ENCODE measurements around the gene BCL6.

Gene BCL6

DNA sequence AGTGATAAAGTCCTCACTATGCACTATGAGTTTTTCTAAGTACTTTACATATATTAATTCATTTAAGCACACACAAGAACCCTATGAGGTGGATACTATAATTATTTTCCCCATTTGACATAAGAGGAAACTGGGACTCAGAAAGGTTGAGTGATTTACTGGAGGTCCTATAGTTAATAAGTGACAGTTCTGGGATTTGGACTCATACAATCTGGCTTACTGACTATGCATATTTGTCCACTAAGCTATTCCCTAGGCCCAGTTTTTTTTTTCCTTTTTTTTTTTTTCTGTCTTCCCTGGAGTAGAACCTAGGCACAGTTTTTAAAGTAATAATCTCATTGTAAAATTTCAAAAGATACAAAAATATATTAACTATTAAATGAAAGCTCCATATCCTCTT is 36.6 kb downstream of the BCL6 start:
- Histone ChIP-seq H3K27ac (ENCODE audit: low read depth, low read length) (no peak overlapping the region), H3K36me3 (ENCODE audit: insufficient read depth, low read length) (no peaks in the 10 kb centered on the region), H3K4me3 (ENCODE audit: low read depth, low read length) (no peak overlapping the region), H3K4me1 (ENCODE audit: control insufficient read depth, insufficient read depth, low read length, unreplicated experiment) (peaks cover under 1% of the 10 kb centered on the region), H3K27me3 (ENCODE audit: insufficient read depth, low read length) (no peaks in the 10 kb centered on the region), H3K79me2 (ENCODE audit: control insufficient read depth, insufficient read depth, low read length, unreplicated experiment) (no peaks in the 10 kb centered on the region), H2AFZ (ENCODE audit: low read length, unreplicated experiment) (no peak overlapping the region)

DNA sequence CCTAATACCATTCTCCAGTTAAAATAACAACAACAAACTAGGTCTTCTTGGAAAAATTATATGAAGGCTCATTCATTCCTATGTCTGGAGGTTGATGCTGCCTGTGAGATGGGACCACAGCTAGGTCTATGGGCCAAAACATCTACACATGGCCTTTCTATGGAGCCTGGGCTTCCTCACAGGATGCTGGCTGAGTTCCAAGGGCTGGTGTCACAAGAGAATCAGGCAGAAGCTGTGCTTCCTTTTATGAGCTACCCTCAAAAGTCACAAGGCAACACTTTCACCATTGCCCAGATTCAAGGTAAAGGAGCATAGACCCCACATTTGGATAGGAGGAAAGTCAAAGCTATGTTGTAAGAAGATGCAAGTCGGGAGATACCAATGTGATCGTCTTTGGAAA is 38.3 kb downstream of the BCL6 start:
- Histone ChIP-seq H3K4me3 (ENCODE audit: low read depth, low read length) (no peak overlapping the region), H3K4me1 (ENCODE audit: control insufficient read depth, insufficient read depth, low read length, unreplicated experiment) (no peaks in the 10 kb centered on the region), H3K27ac (ENCODE audit: low read depth, low read length) (no peak overlapping the region), H3K79me2 (ENCODE audit: control insufficient read depth, insufficient read depth, low read length, unreplicated experiment) (no peaks in the 10 kb centered on the region), H2AFZ (ENCODE audit: low read length, unreplicated experiment) (no peak overlapping the region), H3K27me3 (ENCODE audit: insufficient read depth, low read length) (no peaks in the 10 kb centered on the region), H3K36me3 (ENCODE audit: insufficient read depth, low read length) (no peaks in the 10 kb centered on the region)

DNA sequence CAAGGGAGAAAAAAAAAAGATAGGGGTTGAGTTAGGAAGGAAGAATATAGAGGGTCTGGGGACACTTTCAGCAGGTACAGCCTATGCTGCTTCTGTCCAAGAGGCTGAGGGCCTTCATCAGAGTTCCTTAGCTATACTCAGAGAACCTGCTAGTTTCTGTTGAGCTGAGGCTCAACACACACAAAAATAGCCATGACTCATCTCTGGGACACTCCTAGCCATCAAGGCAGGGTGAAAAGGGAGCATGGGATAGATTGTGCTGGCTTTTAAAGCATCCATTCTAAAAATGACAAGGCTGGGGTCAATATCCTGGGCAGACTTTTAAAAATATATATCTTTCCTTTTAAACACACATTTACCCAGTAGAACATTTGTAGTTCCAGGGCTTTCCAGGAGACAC is 40.1 kb downstream of the BCL6 start:
- no peaks in the 10 kb centered on the region for H3K36me3 ChIP-seq (ENCODE audit: insufficient read depth, low read length)
- no peaks in the 10 kb centered on the region for H3K4me1 ChIP-seq (ENCODE audit: control insufficient read depth, insufficient read depth, low read length, unreplicated experiment)

DNA sequence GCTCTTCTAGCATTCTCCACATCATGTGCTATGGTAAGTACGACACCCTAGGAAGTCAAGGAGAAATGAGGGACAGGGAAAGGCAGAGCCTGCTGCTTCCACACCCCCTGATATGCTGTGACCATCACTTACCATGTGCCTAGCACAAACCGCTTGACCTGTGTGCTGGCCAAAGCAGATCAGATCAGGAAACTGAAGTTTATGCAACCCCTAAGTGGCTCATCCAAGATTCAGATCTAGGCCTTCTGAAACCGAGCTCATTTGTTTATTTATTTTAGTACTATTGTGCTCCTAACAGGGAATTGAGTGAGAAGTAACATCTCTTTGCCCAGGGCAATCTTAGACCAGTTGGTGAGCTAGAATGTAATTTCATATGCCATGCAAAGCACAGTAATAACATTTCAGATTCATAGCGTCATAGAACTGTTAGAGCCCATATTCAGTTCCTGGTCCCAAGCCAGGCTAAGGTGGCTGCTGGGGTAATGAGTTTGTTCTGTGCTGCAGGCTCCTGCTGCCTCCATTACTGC is 42.7 kb downstream of the BCL6 start, which contains the start of gene RTP2:
Gene RTP2, minus strand, starts transcription at position 51 of the 527 bp plus-strand sequence. CDS start 429 bp downstream, outside the sequence.
- no peaks in the 10 kb centered on the region for H3K79me2 ChIP-seq (ENCODE audit: control insufficient read depth, insufficient read depth, low read length, unreplicated experiment)
- no peak within 1 kb of the TSS for H2AFZ ChIP-seq (ENCODE audit: low read length, unreplicated experiment)
- H3K27ac ChIP-seq (ENCODE audit: low read depth, low read length) = no peak within 1 kb of the TSS
- no peaks in the 10 kb centered on the region for H3K36me3 ChIP-seq (ENCODE audit: insufficient read depth, low read length)
- H3K27me3 ChIP-seq (ENCODE audit: insufficient read depth, low read length) = peaks cover 19% of the 10 kb centered on the region
- no peak within 1 kb of the TSS for H3K4me3 ChIP-seq (ENCODE audit: low read depth, low read length)
- H3K4me1 ChIP-seq (ENCODE audit: control insufficient read depth, insufficient read depth, low read length, unreplicated experiment) = no peaks in the 10 kb centered on the region

More for the DNA sequence above, 40.1 kb downstream of the BCL6 start:
- H3K27me3 ChIP-seq (ENCODE audit: insufficient read depth, low read length) = peaks cover 11% of the 10 kb centered on the region; the same call in 1 of the 2 replicates
- H2AFZ ChIP-seq (ENCODE audit: low read length, unreplicated experiment) = no peak overlapping the region
- no peak overlapping the region for H3K4me3 ChIP-seq (ENCODE audit: low read depth, low read length)
- no peaks in the 10 kb centered on the region for H3K79me2 ChIP-seq (ENCODE audit: control insufficient read depth, insufficient read depth, low read length, unreplicated experiment)
- H3K27ac ChIP-seq (ENCODE audit: low read depth, low read length) = no peak overlapping the region

DNA sequence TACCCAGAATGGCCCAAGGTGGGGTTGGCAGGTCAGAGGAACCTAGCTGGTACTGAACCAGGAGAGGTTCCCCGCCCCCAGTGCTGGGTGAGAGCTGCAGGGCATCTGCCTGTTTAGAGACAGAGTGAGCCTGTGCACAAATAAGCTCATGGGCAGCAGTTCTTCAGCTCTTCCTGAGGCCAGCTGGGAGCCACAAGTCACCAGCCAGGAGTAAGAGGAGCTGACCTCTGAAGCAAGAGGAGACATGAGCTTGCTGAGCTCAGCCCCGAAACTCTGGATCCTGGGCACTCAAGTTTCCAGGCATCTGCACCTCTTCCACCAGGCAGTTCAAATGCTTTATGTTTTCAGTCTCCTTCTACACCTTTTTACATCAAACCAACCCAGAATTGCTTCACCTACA is 45.0 kb downstream of the BCL6 start:
- Histone ChIP-seq H3K79me2 (ENCODE audit: control insufficient read depth, insufficient read depth, low read length, unreplicated experiment) (no peaks in the 10 kb centered on the region), H2AFZ (ENCODE audit: low read length, unreplicated experiment) (no peak overlapping the region), H3K4me3 (ENCODE audit: low read depth, low read length) (no peak overlapping the region), H3K27me3 (ENCODE audit: insufficient read depth, low read length) (peaks cover 31% of the 10 kb centered on the region), H3K4me1 (ENCODE audit: control insufficient read depth, insufficient read depth, low read length, unreplicated experiment) (no peaks in the 10 kb centered on the region), H3K27ac (ENCODE audit: low read depth, low read length) (no peak overlapping the region), H3K36me3 (ENCODE audit: insufficient read depth, low read length) (no peaks in the 10 kb centered on the region)

DNA sequence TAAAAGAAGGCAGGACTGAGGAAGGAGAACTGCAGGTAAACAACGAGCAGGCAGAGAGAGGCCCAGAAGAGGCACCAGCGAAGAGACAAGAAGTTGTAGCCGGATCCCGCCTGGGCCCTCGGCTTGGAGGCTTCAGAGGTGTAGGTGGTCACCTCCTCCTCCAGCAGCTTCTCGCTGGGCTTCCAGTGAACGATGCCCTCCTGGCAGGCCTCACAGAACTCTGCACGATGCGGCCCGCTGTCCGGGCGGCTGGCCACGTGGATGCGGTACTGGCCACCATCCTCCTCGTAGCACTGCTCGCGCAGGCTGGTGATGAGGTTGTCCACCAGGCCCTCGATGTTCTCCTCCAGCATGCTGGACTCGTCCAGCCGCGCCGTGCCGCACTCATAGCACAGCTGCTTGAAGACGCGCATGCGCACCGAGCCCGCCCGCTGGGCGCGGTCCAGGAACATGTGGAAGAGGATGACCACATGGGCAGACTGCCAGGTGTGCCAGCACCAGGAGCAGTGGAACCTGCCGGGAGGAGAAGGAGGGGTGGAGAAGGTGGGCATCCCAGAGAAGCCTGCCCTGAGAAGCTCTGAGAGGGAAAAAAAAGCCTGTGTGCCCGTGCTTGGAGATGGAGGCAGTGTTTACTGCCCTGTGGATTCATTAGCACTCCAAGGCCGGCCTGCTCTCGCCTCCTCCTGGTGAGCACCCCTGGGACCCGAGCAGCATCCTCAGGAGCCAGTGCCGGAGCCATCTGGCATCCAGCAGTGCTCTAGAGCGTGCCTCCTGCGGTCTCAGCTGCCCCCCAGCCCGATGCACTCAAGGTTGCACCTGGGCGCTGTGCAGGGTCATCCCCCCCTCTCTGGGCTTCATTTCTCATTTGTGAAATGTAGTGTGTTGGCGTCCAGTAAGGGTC is 46.5 kb downstream of the BCL6 start:
- Histone ChIP-seq H3K27ac (ENCODE audit: low read depth, low read length) (no peak overlapping the region), H3K79me2 (ENCODE audit: control insufficient read depth, insufficient read depth, low read length, unreplicated experiment) (no peaks in the 10 kb centered on the region), H3K36me3 (ENCODE audit: insufficient read depth, low read length) (no peaks in the 10 kb centered on the region), H3K4me3 (ENCODE audit: low read depth, low read length) (no peak overlapping the region), H2AFZ (ENCODE audit: low read length, unreplicated experiment) (no peak overlapping the region), H3K4me1 (ENCODE audit: control insufficient read depth, insufficient read depth, low read length, unreplicated experiment) (no peaks in the 10 kb centered on the region), H3K27me3 (ENCODE audit: insufficient read depth, low read length) (peaks cover 44% of the 10 kb centered on the region)

DNA sequence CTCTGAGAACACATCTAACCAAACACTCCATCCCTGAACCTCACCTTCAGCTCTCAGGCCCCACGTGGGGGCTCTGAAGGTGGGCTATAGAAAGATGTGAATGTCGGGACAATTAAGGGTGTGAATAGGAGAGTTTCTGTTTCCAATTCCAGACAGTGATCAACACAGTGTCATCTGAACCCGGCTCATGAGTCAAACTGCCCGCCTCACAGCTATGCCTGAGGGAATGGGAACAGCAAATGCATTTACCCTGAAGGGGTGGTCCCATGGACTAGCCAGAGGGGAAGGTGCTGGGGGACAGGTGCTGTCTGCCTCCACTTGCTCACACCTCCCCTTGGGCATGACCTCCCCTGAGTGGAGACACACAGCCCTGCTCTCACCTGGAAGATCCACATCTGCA is 49.2 kb downstream of the BCL6 start:
- Histone ChIP-seq H3K4me3 (ENCODE audit: low read depth, low read length) (no peak overlapping the region), H3K79me2 (ENCODE audit: control insufficient read depth, insufficient read depth, low read length, unreplicated experiment) (no peaks in the 10 kb centered on the region), H3K36me3 (ENCODE audit: insufficient read depth, low read length) (no peaks in the 10 kb centered on the region), H3K4me1 (ENCODE audit: control insufficient read depth, insufficient read depth, low read length, unreplicated experiment) (no peaks in the 10 kb centered on the region), H3K27ac (ENCODE audit: low read depth, low read length) (no peak overlapping the region), H3K27me3 (ENCODE audit: insufficient read depth, low read length) (peaks cover 57% of the 10 kb centered on the region), H2AFZ (ENCODE audit: low read length, unreplicated experiment) (no peak overlapping the region)

DNA sequence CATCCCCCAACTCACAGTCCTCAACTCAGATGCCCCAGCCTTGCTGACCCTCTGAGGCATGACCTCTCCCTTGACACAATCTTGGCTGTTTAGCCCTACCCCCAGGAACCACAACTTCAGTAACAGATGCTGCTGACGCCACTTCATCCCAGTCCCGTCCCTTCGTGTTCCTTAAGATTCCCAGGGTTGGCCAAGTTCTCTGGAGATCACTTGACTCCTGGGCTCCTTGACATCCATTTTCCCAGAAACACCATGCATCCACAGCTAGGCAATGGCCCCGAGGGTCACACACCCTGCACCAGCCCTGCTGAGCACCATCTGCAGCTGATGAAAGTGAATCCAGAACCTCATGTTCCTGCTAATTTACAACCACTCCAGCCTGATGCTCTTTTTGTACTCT is 49.8 kb downstream of the BCL6 start:
- H3K79me2 ChIP-seq (ENCODE audit: control insufficient read depth, insufficient read depth, low read length, unreplicated experiment) = no peaks in the 10 kb centered on the region
- no peaks in the 10 kb centered on the region for H3K36me3 ChIP-seq (ENCODE audit: insufficient read depth, low read length)
- H3K4me3 ChIP-seq (ENCODE audit: low read depth, low read length) = no peak overlapping the region
- peaks cover 58% of the 10 kb centered on the region for H3K27me3 ChIP-seq (ENCODE audit: insufficient read depth, low read length)
- no peaks in the 10 kb centered on the region for H3K4me1 ChIP-seq (ENCODE audit: control insufficient read depth, insufficient read depth, low read length, unreplicated experiment)
- H3K27ac ChIP-seq (ENCODE audit: low read depth, low read length) = no peak overlapping the region
- no peak overlapping the region for H2AFZ ChIP-seq (ENCODE audit: low read length, unreplicated experiment)

DNA sequence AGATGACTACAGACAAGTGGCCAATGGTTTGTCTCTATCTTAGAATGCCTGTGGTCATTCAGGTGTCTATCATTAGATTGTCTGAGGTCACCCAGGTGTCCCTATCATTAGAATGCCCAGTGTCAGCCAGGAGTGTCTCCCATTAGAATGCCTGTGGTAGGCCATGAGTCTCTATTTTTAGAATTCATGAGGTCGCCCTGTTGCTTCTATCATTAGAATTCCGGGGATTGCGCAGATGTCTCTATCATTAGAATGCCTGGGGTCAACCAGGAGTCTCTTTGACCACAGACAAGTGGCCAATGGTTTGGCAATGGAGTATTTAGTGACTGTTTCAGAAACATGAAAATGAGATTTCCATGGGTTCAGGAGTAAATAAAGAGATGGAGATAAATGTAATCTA is 50.5 kb downstream of the BCL6 start:
- H3K4me3 ChIP-seq (ENCODE audit: low read depth, low read length) = no peak overlapping the region
- no peak overlapping the region for H2AFZ ChIP-seq (ENCODE audit: low read length, unreplicated experiment)
- H3K27me3 ChIP-seq (ENCODE audit: insufficient read depth, low read length) = peaks cover 53% of the 10 kb centered on the region
- no peaks in the 10 kb centered on the region for H3K36me3 ChIP-seq (ENCODE audit: insufficient read depth, low read length)
- no peaks in the 10 kb centered on the region for H3K79me2 ChIP-seq (ENCODE audit: control insufficient read depth, insufficient read depth, low read length, unreplicated experiment)
- no peak overlapping the region for H3K27ac ChIP-seq (ENCODE audit: low read depth, low read length)
- no peaks in the 10 kb centered on the region for H3K4me1 ChIP-seq (ENCODE audit: control insufficient read depth, insufficient read depth, low read length, unreplicated experiment)

DNA sequence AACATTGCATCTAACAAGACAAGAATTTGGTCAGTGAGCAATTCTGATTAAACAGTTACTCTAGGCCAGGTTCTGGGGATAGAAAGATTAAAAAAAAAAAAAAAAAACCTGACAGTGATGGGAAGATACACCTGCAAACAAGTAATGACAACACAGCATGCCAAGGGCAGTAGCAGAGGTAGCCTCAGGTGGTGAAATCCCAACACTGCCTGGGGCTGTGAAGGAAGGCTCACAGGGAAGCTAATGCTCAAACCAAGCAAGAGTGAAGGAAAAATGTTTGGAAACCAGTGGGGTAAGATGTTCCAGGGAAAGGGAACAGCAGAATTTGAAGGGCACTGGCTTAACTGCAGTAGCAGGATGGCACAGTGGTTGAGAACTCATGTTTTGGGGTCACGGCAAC is 51.8 kb downstream of the BCL6 start:
- H3K4me1 ChIP-seq (ENCODE audit: control insufficient read depth, insufficient read depth, low read length, unreplicated experiment) = no peaks in the 10 kb centered on the region
- H2AFZ ChIP-seq (ENCODE audit: low read length, unreplicated experiment) = no peak overlapping the region
- peaks cover 64% of the 10 kb centered on the region for H3K27me3 ChIP-seq (ENCODE audit: insufficient read depth, low read length)
- no peaks in the 10 kb centered on the region for H3K79me2 ChIP-seq (ENCODE audit: control insufficient read depth, insufficient read depth, low read length, unreplicated experiment)
- no peaks in the 10 kb centered on the region for H3K36me3 ChIP-seq (ENCODE audit: insufficient read depth, low read length)
- H3K4me3 ChIP-seq (ENCODE audit: low read depth, low read length) = no peak overlapping the region
- no peak overlapping the region for H3K27ac ChIP-seq (ENCODE audit: low read depth, low read length)

DNA sequence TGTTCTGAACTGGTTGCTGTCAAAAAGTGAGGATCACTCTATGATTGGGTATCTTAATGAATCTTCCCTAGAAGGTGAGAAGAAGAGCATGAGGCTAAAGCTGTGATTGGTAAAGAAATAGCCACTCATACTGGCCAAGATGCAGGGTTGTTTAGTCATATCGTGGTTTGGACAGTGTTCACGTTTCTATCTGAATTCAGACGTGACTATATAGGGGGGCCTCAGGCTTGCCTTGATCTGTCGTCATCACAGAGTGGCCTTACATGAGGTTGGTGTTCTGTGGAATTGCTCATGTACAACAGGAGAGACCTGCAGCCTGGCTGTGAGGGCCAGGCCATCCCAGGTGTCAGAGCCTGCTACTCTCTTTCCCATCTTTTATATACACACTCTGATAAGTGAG is 55.3 kb downstream of the BCL6 start:
- Histone ChIP-seq H3K79me2 (ENCODE audit: control insufficient read depth, insufficient read depth, low read length, unreplicated experiment) (no peaks in the 10 kb centered on the region), H3K27ac (ENCODE audit: low read depth, low read length) (no peak overlapping the region)

More for the DNA sequence above, 55.3 kb downstream of the BCL6 start:
- H3K27me3 ChIP-seq (ENCODE audit: insufficient read depth, low read length) = peaks cover 72% of the 10 kb centered on the region
- no peaks in the 10 kb centered on the region for H3K36me3 ChIP-seq (ENCODE audit: insufficient read depth, low read length)
- H3K4me1 ChIP-seq (ENCODE audit: control insufficient read depth, insufficient read depth, low read length, unreplicated experiment) = no peaks in the 10 kb centered on the region
- no peak overlapping the region for H2AFZ ChIP-seq (ENCODE audit: low read length, unreplicated experiment)
- H3K4me3 ChIP-seq (ENCODE audit: low read depth, low read length) = no peak overlapping the region

Measured in ACC112 (cell line).